GM10266 (cell line): ENCODE results near the gene OTUD6A.
A peak's percentile ranks its signal among the peaks of the same experiment; 100 is the strongest.

ENCODE experiments used
- DNase-seq: peaks from one replicate; pipeline ENCODE4 v3.0.0; 2012; ENCODE audit errors: extremely low spot score
- CTCF ChIP-seq: IDR thresholded peaks from 2 replicates; pipeline ENCODE4 v1.5.1; 2012; ENCODE audit warnings: mild to moderate bottlenecking, low read depth; ENCODE audit not compliant: control insufficient read depth, insufficient read depth; ENCODE audit errors: missing control alignments

Gene OTUD6A

GRCh38 chrX:70026851-70027200, 35.4 kb upstream of the OTUD6A start:
- TF ChIP-seq CTCF = no peak
- no peak for DNase-seq

- no peak for TF ChIP-seq CTCF
- DNase-seq = no peak
Measured at GRCh38 chrX:70029863-70030262, 32.4 kb upstream of the OTUD6A start.

- TF ChIP-seq CTCF = peak; percentile 77
- DNase-seq = peak; percentile 32
Measured at GRCh38 chrX:70030301-70030767, 31.9 kb upstream of the OTUD6A start.

- no peak for DNase-seq
- no peak for TF ChIP-seq CTCF
Measured at GRCh38 chrX:70032792-70033191, 29.5 kb upstream of the OTUD6A start.

- peak; percentile 43 for TF ChIP-seq CTCF
- DNase-seq = peak; percentile 22
Measured at GRCh38 chrX:70033348-70034051, 28.8 kb upstream of the OTUD6A start.

GRCh38 chrX:70034646-70035045, 27.6 kb upstream of the OTUD6A start:
- no peak for TF ChIP-seq CTCF
- no peak for DNase-seq

- TF ChIP-seq CTCF = no peak
Measured at GRCh38 chrX:70038515-70038914, 23.7 kb upstream of the OTUD6A start.

More at GRCh38 chrX:70038515-70038914, 23.7 kb upstream of the OTUD6A start:
- DNase-seq = no peak
